Smooth muscle cell (in vitro differentiated cells): ENCODE results near the gene COL9A1. TPM values are rescaled to one million over a fixed set of nuclear protein-coding genes. Genes with fewer than 3 reads are reported as not detected.

Experiments
- DNase-seq: peaks from one replicate; lab custom pipeline; 2025; ENCODE audit not compliant: unreplicated experiment; lab: John Stamatoyannopoulos, UW
- H2AFZ ChIP-seq: fragments of 200-600 bp; sonication (generic); 2 replicates; pipeline ENCODE4 v1.6.0; 2016; ENCODE audit warnings: antibody characterized with exemption, low read depth, mild to moderate bottlenecking
- H3F3A ChIP-seq: fragments of 200-600 bp; sonication (generic); 2 replicates; pipeline ENCODE4 v1.6.0; 2017; ENCODE audit warnings: antibody characterized with exemption, low read depth
- H3K27ac ChIP-seq: fragments of 200-600 bp; sonication (generic); 2 replicates; pipeline ENCODE4 v1.5.1; 2016; ENCODE audit warnings: low read depth, mild to moderate bottlenecking
- H3K27me3 ChIP-seq: fragments of 200-600 bp; sonication (generic); 2 replicates; pipeline ENCODE4 v1.6.1; 2016; ENCODE audit warnings: low read depth, mild to moderate bottlenecking
- H3K36me3 ChIP-seq: fragments of 200-600 bp; sonication (generic); 2 replicates; pipeline ENCODE4 v1.5.1; 2016; ENCODE audit warnings: low read depth
- H3K4me1 ChIP-seq: fragments of 200-600 bp; sonication (generic); 2 replicates; pipeline ENCODE4 v1.5.1; 2016; ENCODE audit warnings: low read depth
- H3K4me2 ChIP-seq: fragments of 200-600 bp; sonication (generic); 2 replicates; pipeline ENCODE4 v1.6.0; 2016; ENCODE audit warnings: mild to moderate bottlenecking
- H3K4me3 ChIP-seq: fragments of 200-600 bp; sonication (generic); 2 replicates; pipeline ENCODE4 v1.5.1; 2016; ENCODE audit warnings: mild to moderate bottlenecking
- H3K79me2 ChIP-seq: fragments of 200-600 bp; sonication (generic); 2 replicates; pipeline ENCODE4 v1.6.0; 2016; ENCODE audit warnings: low read depth, mild to moderate bottlenecking
- H3K9ac ChIP-seq: fragments of 200-600 bp; sonication (generic); 2 replicates; pipeline ENCODE4 v1.6.0; 2016; ENCODE audit warnings: low read depth
- H3K9me3 ChIP-seq: fragments of 200-600 bp; sonication (generic); replicated peaks from 2 replicates; pipeline ENCODE4 v1.5.1; 2016; ENCODE audit warnings: low read depth
- H4K20me1 ChIP-seq: fragments of 200-600 bp; sonication (generic); 2 replicates; pipeline ENCODE4 v1.6.0; 2016; ENCODE audit warnings: low read depth
- CTCF ChIP-seq: fragments of 200-600 bp; sonication (generic); IDR thresholded peaks from 2 replicates; pipeline ENCODE4 v1.5.1; 2017; ENCODE audit warnings: borderline replicate concordance, mild to moderate bottlenecking, antibody characterized with exemption; ENCODE audit not compliant: insufficient read depth, poor library complexity, severe bottlenecking
- WGBS: methylation state at CpG from one replicate; pipeline ENCODE4 v1.1.7; 2016; ENCODE audit warnings: low lambda C conversion rate; 5-methylcytosine and 5-hydroxymethylcytosine counted together
- polyA plus RNA-seq: library from polyadenylated mRNA; unstranded; fragments of >200 nt; fragmentation: Nextera tagmentation; extraction: Ambion mirVana; gene quantifications from 2 replicates; pipeline ENCODE4 v1.2.1, GENCODE V29; 2016
- total RNA-seq: library from RNA; depleted of rRNA; stranded (reverse); fragments of >200 nt; gene quantifications from 2 replicates; pipeline ENCODE4 v1.2.3, GENCODE V29; 2014

Gene COL9A1
- total and polyA plus RNA-seq, 2 experiments from 2014 or later: not detected

DNA sequence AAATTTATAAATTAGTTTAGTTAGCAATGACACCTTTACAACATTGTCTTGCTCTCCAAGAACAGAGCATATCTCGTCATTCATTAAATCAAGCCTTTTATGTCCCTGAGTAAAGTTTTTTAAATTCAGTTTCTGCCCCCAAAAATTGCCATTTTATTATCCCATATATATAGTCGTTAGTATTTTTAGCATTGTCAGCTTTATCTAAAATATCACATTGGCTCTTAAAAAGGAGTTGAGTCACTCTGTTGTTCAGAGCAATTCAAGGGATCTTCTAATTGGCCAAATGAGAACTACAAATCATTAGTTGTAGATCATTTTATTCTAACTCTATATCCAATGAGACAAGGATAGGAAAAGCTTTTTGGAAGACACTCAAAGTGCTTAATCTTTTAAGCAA, 127.1 kb downstream of the COL9A1 start:
- no peaks in the 10 kb centered on the region for H3K27me3 ChIP-seq
- 85% methylated on average over 2 of the region's 2 CpGs for WGBS
- no peak overlapping the region for H3K9ac ChIP-seq
- H3K4me2 ChIP-seq: no peak overlapping the region
- H3K79me2 ChIP-seq: no peaks in the 10 kb centered on the region
- no peak overlapping the region for H3K4me3 ChIP-seq
- no peak for TF ChIP-seq CTCF
- no peaks in the 10 kb centered on the region for H3K9me3 ChIP-seq
- no peaks in the 10 kb centered on the region for H4K20me1 ChIP-seq
- no peaks in the 10 kb centered on the region for H3K36me3 ChIP-seq
- no peaks in the 10 kb centered on the region for H3F3A ChIP-seq
- H2AFZ ChIP-seq: no peak overlapping the region
- no peaks in the 10 kb centered on the region for H3K4me1 ChIP-seq
- DNase-seq: no peak
- no peak overlapping the region for H3K27ac ChIP-seq

GRCh38 chr6:70172252-70172651, 130.6 kb downstream of the COL9A1 start:
- Histone ChIP-seq H3F3A (no peaks in the 10 kb centered on the region), H3K4me3 (no peak overlapping the region), H4K20me1 (no peaks in the 10 kb centered on the region), H3K9me3 (no peaks in the 10 kb centered on the region), H3K27me3 (no peaks in the 10 kb centered on the region), H3K79me2 (no peaks in the 10 kb centered on the region), H3K27ac (no peak overlapping the region), H3K9ac (no peak overlapping the region), H3K4me2 (no peak overlapping the region), H3K4me1 (no peaks in the 10 kb centered on the region), H3K36me3 (no peaks in the 10 kb centered on the region), H2AFZ (peak overlapping the region; percentile 41)
- no peak for TF ChIP-seq CTCF
- 38% methylated on average over 2 of the region's 2 CpGs for WGBS
- no peak for DNase-seq

DNA sequence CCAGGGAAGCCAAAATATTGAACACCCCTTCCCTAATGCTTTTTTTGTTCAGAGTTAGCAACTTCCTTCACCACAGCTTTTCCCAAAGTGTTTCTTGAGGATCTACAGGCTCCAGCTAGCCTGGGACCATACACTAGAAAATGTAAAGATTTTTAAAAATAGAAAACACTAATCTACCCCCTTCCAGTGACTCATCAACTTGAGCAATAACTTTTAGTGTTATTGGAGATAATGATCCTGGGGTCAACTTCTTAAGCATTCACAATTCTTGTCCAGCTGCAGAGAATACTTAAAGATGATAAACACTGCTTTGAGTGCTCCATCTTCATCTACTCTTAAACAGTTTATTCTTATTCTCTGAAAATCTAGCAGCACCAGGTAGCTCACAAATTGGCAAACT, 131.6 kb downstream of the COL9A1 start:
- Histone ChIP-seq H3K9me3 (no peaks in the 10 kb centered on the region), H2AFZ (peak overlapping the region; percentile 3), H3F3A (no peaks in the 10 kb centered on the region), H3K27ac (no peak overlapping the region), H4K20me1 (no peaks in the 10 kb centered on the region), H3K4me3 (no peak overlapping the region), H3K79me2 (no peaks in the 10 kb centered on the region), H3K4me1 (no peaks in the 10 kb centered on the region), H3K4me2 (peak overlapping the region; percentile 31), H3K9ac (no peak overlapping the region), H3K27me3 (no peaks in the 10 kb centered on the region), H3K36me3 (no peaks in the 10 kb centered on the region)
- no peak for TF ChIP-seq CTCF
- no peak for DNase-seq

DNA sequence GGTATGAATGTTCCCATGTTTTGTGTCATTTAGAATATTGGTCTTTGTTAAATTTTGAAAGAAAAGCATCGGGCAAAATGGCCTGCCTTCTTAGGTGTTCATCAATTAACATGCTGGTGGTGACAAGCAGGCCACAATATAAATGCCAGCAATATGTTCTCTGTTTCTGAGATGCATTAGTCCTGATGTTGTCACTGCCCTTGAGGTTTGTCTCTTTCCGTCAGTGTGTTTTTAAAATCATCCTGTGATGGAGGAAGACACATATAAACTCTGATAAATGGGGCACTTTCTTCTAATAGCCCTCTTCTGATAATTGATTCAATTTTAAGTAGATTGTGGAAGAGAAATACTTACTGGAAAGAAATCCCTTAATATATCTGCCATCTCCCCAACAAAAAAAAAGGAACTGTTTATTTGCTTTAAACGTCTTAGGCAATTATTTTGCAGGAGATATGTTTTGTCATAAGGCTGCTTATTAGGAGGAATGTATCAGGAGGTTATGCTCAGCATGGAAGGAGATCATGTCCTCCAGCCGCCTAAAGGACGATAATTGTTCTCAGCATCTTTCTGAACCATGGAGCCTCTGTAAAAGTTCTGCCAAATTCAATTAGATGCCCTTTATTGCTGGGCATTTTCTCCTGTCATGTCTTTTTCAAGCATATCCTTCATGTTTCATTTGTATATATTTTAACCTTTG, 134.1 kb downstream of the COL9A1 start:
- Histone ChIP-seq H3K36me3 (no peaks in the 10 kb centered on the region), H3K4me2 (no peak overlapping the region), H2AFZ (no peak overlapping the region), H3K9ac (no peak overlapping the region), H3K4me1 (no peaks in the 10 kb centered on the region), H3K9me3 (no peaks in the 10 kb centered on the region), H4K20me1 (no peaks in the 10 kb centered on the region), H3F3A (peaks cover 6% of the 10 kb centered on the region), H3K79me2 (no peaks in the 10 kb centered on the region), H3K27me3 (no peaks in the 10 kb centered on the region), H3K27ac (no peak overlapping the region), H3K4me3 (no peak overlapping the region)
- DNase-seq: no peak
- TF ChIP-seq CTCF: no peak
- WGBS: 82% methylated on average over 5 of the region's 5 CpGs
